HCT116 (cell line): Measurements from ENCODE around the gene MNT. TPM values are rescaled to one million over a fixed set of nuclear protein-coding genes. Genes with fewer than 3 reads are reported as not detected.

Experiments used
- ATAC-seq: fragments of 200-7000 bp; cut with Tn5 transposase; 2 replicates; pipeline ENCODE4 v1.9.1; 2020; ENCODE audit warnings: mild to moderate bottlenecking, moderate library complexity
- BruUV-seq: library from RNA; stranded (reverse); fragments of 400-500 nt; replicated peaks from 2 replicates; lab custom pipeline; 2021; lab: Mats Ljungman, UMichigan
- CTCF ChIA-PET: fragments of 300-600 bp; sonication (Branson Sonifier 250); formaldehyde crosslinking; loops from one replicate; lab custom pipeline; 2021; ENCODE audit warnings: antibody characterized with exemption; lab: Charles Lee
- POLR2A ChIA-PET: fragments of 300-600, 350-600 bp; sonication (Branson Sonifier 250); formaldehyde crosslinking; loops from one replicate; lab custom pipeline; 2021; ENCODE audit warnings: antibody characterized with exemption; lab: Charles Lee
- RAD21 ChIA-PET, 2 experiments: fragments of 300-600 bp; sonication (Branson Sonifier 250); formaldehyde crosslinking; loops; one replicate each; lab custom pipeline; 2023; ENCODE audit warnings: low total read pairs in 2 of 2; ENCODE audit not compliant: uncharacterized antibody in 2 of 2, unreplicated experiment in 2 of 2, low non-redundant PET in 1 of 2; lab: Charles Lee
- DNase-seq: peaks from one replicate; pipeline ENCODE4 v3.0.0-alpha.2; 2010; ENCODE audit warnings: low read depth, low spot score
- H2AFZ ChIP-seq: fragments of 200-600 bp; shearing (Covaris generic), sonication (generic); 2 replicates; pipeline ENCODE4 v1.6.1; 2017; ENCODE audit warnings: low read depth, mixed run types, mixed read lengths, antibody characterized with exemption, low read length; ENCODE audit not compliant: poor library complexity, severe bottlenecking
- H3K27ac ChIP-seq: 2 replicates; pipeline ENCODE4 v1.5.1; 2012; ENCODE audit warnings: low read depth, low read length
- H3K27me3 ChIP-seq: fragments of 200-600 bp; sonication (generic); 2 replicates; pipeline ENCODE4 v1.6.1; 2016; ENCODE audit warnings: mixed run types, low read length, mixed read lengths; ENCODE audit not compliant: insufficient read depth
- H3K36me3 ChIP-seq, 2 experiments: fragments of 200-500 bp in 1 of 2; fragments of 200-600 bp in 1 of 2; sonication (Bioruptor generic) in 1 of 2; sonication (generic) in 1 of 2; 2 replicates each; pipeline versions ENCODE4 v1.5.1 to v1.6.1; 2014 to 2016; ENCODE audit warnings: low read length in 2 of 2, inconsistent platforms in 1 of 2, mixed read lengths in 1 of 2, mixed run types in 1 of 2; ENCODE audit not compliant: insufficient read depth in 2 of 2, control insufficient read depth in 1 of 2
- H3K4me1 ChIP-seq, 2 experiments: fragments of 200-600 bp in 1 of 2; sonication (generic) in 1 of 2; 2 replicates each; pipeline versions ENCODE4 v1.5.1 to v1.6.1; 2012 to 2017; ENCODE audit warnings: low read length in 2 of 2, inconsistent platforms in 1 of 2, mild to moderate bottlenecking in 1 of 2, mixed read lengths in 1 of 2, mixed run types in 1 of 2, moderate library complexity in 1 of 2; ENCODE audit not compliant: insufficient read depth in 2 of 2, control insufficient read depth in 1 of 2
- H3K4me2 ChIP-seq: fragments of 200-600 bp; sonication (generic); 2 replicates; pipeline ENCODE4 v1.6.1; 2017; ENCODE audit warnings: mixed run types, low read length, mixed read lengths
- H3K4me3 ChIP-seq, 2 experiments: fragments of 200-600 bp in 1 of 2; sonication (generic) in 1 of 2; replicated peaks in 1 of 2; 2 replicates each; pipeline ENCODE4 v1.5.1; 2011 to 2016; ENCODE audit warnings: low read length in 2 of 2, control low read depth in 1 of 2, low read depth in 1 of 2, mild to moderate bottlenecking in 1 of 2, mixed read lengths in 1 of 2, mixed run types in 1 of 2
- H3K79me2 ChIP-seq: fragments of 200-600 bp; sonication (generic); 2 replicates; pipeline ENCODE4 v1.6.1; 2017; ENCODE audit warnings: mild to moderate bottlenecking, mixed run types, low read length, moderate library complexity, mixed read lengths; ENCODE audit not compliant: insufficient read depth
- H3K9ac ChIP-seq: fragments of 200-600 bp; sonication (generic); 2 replicates; pipeline ENCODE4 v1.6.1; 2016; ENCODE audit warnings: low read length, mixed read lengths
- H3K9me2 ChIP-seq: fragments of 200-600 bp; sonication (generic), shearing (Covaris generic); 2 replicates; pipeline ENCODE4 v1.6.1; 2017; ENCODE audit warnings: mixed run types, mild to moderate bottlenecking, moderate library complexity; ENCODE audit not compliant: insufficient read depth
- H3K9me3 ChIP-seq, 2 experiments: fragments of 200-500 bp in 1 of 2; fragments of 200-600 bp in 1 of 2; sonication (Bioruptor generic) in 1 of 2; sonication (generic) in 1 of 2; 2 replicates each; pipeline ENCODE4 v1.6.1; 2014 to 2017; ENCODE audit warnings: low read length in 2 of 2, mixed read lengths in 2 of 2, inconsistent platforms in 1 of 2, low read depth in 1 of 2, mild to moderate bottlenecking in 1 of 2, mixed run types in 1 of 2, moderate library complexity in 1 of 2; ENCODE audit not compliant: control insufficient read depth in 1 of 2, insufficient read depth in 1 of 2
- H4K20me1 ChIP-seq: fragments of 200-600 bp; sonication (generic), shearing (Covaris generic); 2 replicates; pipeline ENCODE4 v1.6.1; 2017; ENCODE audit warnings: mixed run types, mild to moderate bottlenecking, moderate library complexity; ENCODE audit not compliant: insufficient read depth
- RAD21 ChIP-seq: IDR thresholded peaks from 2 replicates; pipeline ENCODE4 v1.6.1; 2012; ENCODE audit warnings: low read depth, mild to moderate bottlenecking
- SIN3A ChIP-seq: IDR thresholded peaks from 2 replicates; pipeline ENCODE4 v1.6.1; 2012; ENCODE audit warnings: low read depth
- SRF ChIP-seq: IDR thresholded peaks from 2 replicates; pipeline ENCODE4 v1.6.1; 2012; ENCODE audit warnings: low read depth
- intact Hi-C: fragments of 100-400 bp; cut with micrococcal nuclease; formaldehyde crosslinking; loops from 2 replicates; pipeline ENCODE4 v1.10.0; 2022
- total RNA-seq: library from RNA; stranded (reverse); gene quantifications from one replicate; pipeline ENCODE4 v1.2.1, GENCODE V29; 2021; ENCODE audit not compliant: unreplicated experiment
- TF ChIP-seq, protein P1 (sequence below): IDR thresholded peaks from 2 replicates; pipeline ENCODE4 v1.6.1; 2012; ENCODE audit warnings: low read depth

The MNT gene
- total RNA-seq, 1 experiment from 2014 or later = 37.0 TPM

DNA sequence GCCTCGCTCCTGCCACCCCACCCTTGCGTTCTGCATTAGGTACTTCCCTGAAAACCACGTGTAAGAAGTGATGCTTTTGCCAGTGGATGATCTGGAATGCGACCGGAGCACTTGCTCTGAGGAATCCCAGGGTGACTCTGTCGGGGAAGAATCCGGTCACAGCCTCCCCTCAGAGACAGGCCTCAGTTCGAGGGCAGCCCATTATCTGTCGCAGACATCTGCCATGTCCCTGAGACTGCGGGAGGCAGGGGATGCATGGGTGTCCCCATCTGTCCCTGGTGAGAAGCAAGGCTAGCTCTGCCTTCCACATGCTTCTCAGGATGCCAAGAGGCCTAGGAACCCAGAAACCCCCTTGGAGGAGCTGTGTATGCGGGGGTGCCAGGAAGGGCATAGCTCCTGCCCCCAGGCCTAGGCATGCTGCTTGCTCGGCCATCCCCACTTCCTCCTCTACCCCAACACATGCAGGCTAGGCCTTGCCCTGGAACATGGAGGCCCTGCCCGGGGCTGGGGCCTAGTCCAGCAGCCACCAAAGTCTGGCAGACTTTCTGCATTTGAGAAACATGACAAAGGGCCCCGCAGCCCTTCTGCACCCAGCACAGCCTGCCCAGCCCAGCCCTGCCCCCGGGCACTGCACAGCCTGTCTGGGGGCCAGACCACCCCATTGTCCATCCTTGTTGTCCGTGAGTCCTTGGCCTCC is 20.5 kb downstream of the MNT start:
- ATAC-seq = no peak

More for the DNA sequence above, 20.5 kb downstream of the MNT start:
- ChIA-PET CTCF (interaction anchor here (6.3 kb wide), 1 partner anchor 37 kb away, joined by 351 read pairs; no protein-coding TSS in a partner anchor), RAD21 (no interaction called here), POLR2A (interaction anchor here (1.5 kb wide), 1 partner anchor 36 kb away, joined by 3 read pairs; no protein-coding TSS in a partner anchor)
- H3K27me3 ChIP-seq = no peaks in the 10 kb centered on the region
- no peaks in the 10 kb centered on the region for H4K20me1 ChIP-seq
- H3K4me3 ChIP-seq = no peak overlapping the region
- intact Hi-C loops = no loop called here
- H3K79me2 ChIP-seq = no peaks in the 10 kb centered on the region
- no peak overlapping the region for H3K9ac ChIP-seq
- H3K4me2 ChIP-seq = no peak overlapping the region
- no peak overlapping the region for H3K27ac ChIP-seq
- no peaks in the 10 kb centered on the region for H3K9me3 ChIP-seq
- peaks cover 2 to 3% of the 10 kb centered on the region in 2 experiments; a peak in 3 of 4 replicates for H3K36me3 ChIP-seq
- H2AFZ ChIP-seq = no peak overlapping the region
- TF ChIP-seq SRF = no peak
- TF ChIP-seq SIN3A = no peak
- TF ChIP-seq, protein P1, sequence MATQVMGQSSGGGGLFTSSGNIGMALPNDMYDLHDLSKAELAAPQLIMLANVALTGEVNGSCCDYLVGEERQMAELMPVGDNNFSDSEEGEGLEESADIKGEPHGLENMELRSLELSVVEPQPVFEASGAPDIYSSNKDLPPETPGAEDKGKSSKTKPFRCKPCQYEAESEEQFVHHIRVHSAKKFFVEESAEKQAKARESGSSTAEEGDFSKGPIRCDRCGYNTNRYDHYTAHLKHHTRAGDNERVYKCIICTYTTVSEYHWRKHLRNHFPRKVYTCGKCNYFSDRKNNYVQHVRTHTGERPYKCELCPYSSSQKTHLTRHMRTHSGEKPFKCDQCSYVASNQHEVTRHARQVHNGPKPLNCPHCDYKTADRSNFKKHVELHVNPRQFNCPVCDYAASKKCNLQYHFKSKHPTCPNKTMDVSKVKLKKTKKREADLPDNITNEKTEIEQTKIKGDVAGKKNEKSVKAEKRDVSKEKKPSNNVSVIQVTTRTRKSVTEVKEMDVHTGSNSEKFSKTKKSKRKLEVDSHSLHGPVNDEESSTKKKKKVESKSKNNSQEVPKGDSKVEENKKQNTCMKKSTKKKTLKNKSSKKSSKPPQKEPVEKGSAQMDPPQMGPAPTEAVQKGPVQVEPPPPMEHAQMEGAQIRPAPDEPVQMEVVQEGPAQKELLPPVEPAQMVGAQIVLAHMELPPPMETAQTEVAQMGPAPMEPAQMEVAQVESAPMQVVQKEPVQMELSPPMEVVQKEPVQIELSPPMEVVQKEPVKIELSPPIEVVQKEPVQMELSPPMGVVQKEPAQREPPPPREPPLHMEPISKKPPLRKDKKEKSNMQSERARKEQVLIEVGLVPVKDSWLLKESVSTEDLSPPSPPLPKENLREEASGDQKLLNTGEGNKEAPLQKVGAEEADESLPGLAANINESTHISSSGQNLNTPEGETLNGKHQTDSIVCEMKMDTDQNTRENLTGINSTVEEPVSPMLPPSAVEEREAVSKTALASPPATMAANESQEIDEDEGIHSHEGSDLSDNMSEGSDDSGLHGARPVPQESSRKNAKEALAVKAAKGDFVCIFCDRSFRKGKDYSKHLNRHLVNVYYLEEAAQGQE = no peak
- no peak for TF ChIP-seq RAD21
- no peaks in the 10 kb centered on the region for H3K9me2 ChIP-seq
- H3K4me1 ChIP-seq = peaks cover 0 to 8% of the 10 kb centered on the region in 2 experiments; a peak in 1 of 4 replicates
- TSS peak; percentile 45 for BruUV-seq
- DNase-seq = no peak
